HepG2 (cell line): ENCODE data around the gene SHLD3. TPM values are rescaled to one million over a fixed set of nuclear protein-coding genes. Genes with fewer than 3 reads are reported as not detected.

Experiments
- IKZF1 ChIP-seq: fragments of 450-650 bp; IDR thresholded peaks from 2 replicates; pipeline ENCODE4 v1.7.1; 2016
- MTERF4 ChIP-seq: sonication (generic); formaldehyde crosslinking; IDR thresholded peaks from 2 replicates; pipeline ENCODE4 v1.8.0; 2023; ENCODE audit warnings: mild to moderate bottlenecking, missing genetic modification reagents
- MTF1 ChIP-seq: sonication (generic); formaldehyde crosslinking; IDR thresholded peaks from 2 replicates; pipeline ENCODE4 v1.5.0; 2020; ENCODE audit warnings: missing genetic modification reagents
- NR2F2 ChIP-seq: IDR thresholded peaks from 2 replicates; pipeline ENCODE4 v1.6.1; 2012; ENCODE audit warnings: low read depth, inconsistent platforms, borderline replicate concordance
- TFDP1 ChIP-seq: IDR thresholded peaks from 2 replicates; pipeline ENCODE4 v1.6.1; 2016; ENCODE audit warnings: missing compliant biosample characterization, missing genetic modification reagents, borderline replicate concordance
- ZBTB40 ChIP-seq, 2 experiments: fragments of 450-650 bp in 1 of 2; sonication (generic) in 1 of 2; formaldehyde crosslinking in 1 of 2; IDR thresholded peaks; 2 replicates each; pipeline versions ENCODE4 v1.6.1 to v1.8.0; 2016 to 2022; ENCODE audit warnings: antibody characterized with exemption in 1 of 2, mild to moderate bottlenecking in 1 of 2, missing genetic modification reagents in 1 of 2
- ZHX2 ChIP-seq, 2 experiments: sonication (generic) in 1 of 2; formaldehyde crosslinking in 1 of 2; IDR thresholded peaks; 2 replicates each; pipeline versions ENCODE4 v1.6.1 to v1.9.0; 2014 to 2022; ENCODE audit warnings: antibody characterized with exemption in 1 of 2, borderline replicate concordance in 1 of 2, inconsistent platforms in 1 of 2, low read depth in 1 of 2, missing genetic modification reagents in 1 of 2
- ZIK1 ChIP-seq: sonication (generic); formaldehyde crosslinking; IDR thresholded peaks from 2 replicates; pipeline ENCODE4 v1.5.0; 2020; ENCODE audit warnings: mild to moderate bottlenecking, low read depth, missing genetic modification reagents, borderline replicate concordance
- ZNF121 ChIP-seq: sonication (generic); formaldehyde crosslinking; IDR thresholded peaks from 2 replicates; pipeline ENCODE4 v1.5.0; 2020; ENCODE audit warnings: mild to moderate bottlenecking, missing genetic modification reagents
- ZNF136 ChIP-seq: sonication (generic); formaldehyde crosslinking; IDR thresholded peaks from 2 replicates; pipeline ENCODE4 v1.8.1; 2022; ENCODE audit warnings: low read depth, mild to moderate bottlenecking, moderate library complexity, missing genetic modification reagents
- ZNF335 ChIP-seq: sonication (generic); formaldehyde crosslinking; IDR thresholded peaks from 2 replicates; pipeline ENCODE4 v1.4.0; 2020; ENCODE audit warnings: missing genetic modification reagents
- ZNF792 ChIP-seq: IDR thresholded peaks from 2 replicates; pipeline ENCODE4 v1.6.1; 2016
- polyA plus RNA-seq, 8 experiments: library from polyadenylated mRNA; depleted of rRNA in 3 of 8; stranded (reverse) in 7 of 8; unstranded in 1 of 8; fragments of >200 nt; fragmentation: Illumina TruSeq in 4 of 8; extraction: Trizol in 4 of 8; gene quantifications; 2 replicates each; pipeline versions ENCODE4 v1.2.1 to v1.2.3, GENCODE V29; 2011 to 2016; ENCODE audit warnings: low read depth in 4 of 8, missing spikeins in 1 of 8, mixed read lengths in 1 of 8; ENCODE audit not compliant: insufficient read depth in 1 of 8
- total RNA-seq, 5 experiments: library from RNA; depleted of rRNA; stranded (reverse); fragments of >200 nt; fragmentation: Illumina TruSeq; extraction: Trizol; gene quantifications; 2 replicates each; pipeline ENCODE4 v1.2.3, GENCODE V29; 2016; ENCODE audit warnings: low read depth in 1 of 5

SHLD3 gene
- total and polyA plus RNA-seq, 2 of the 13 experiments (the other 11 are each of a cell fraction or from before 2014, with no cell fraction given) = 3.6 to 6.8 TPM

GRCh38 chr5:65624025-65624570 lies 729 bp upstream of the SHLD3 start, which contains the start of gene TRIM23 (continued):
- TF ChIP-seq ZHX2 (IDR thresholded peaks at IDR 0.05; ENCODE audit: low read depth) (no peak), ZHX2 (CRISPR knock-in tag; IDR thresholded peaks at IDR 0.05; ENCODE audit: borderline replicate concordance) (no peak), ZNF121 (CRISPR knock-in tag) (0 out of 2 replicates have a peak, but pooled peaks have one; percentile 9), MTF1 (CRISPR knock-in tag) (no peak), ZNF335 (CRISPR knock-in tag) (no peak), ZNF136 (no peak; the same call in 1 of the 2 replicates), ZNF792 (no peak), TFDP1 (CRISPR knock-in tag) (no peak; the same call in 1 of the 2 replicates), ZBTB40 (IDR thresholded peaks at IDR 0.05) (no peak), ZBTB40 (CRISPR knock-in tag; IDR thresholded peaks at IDR 0.05) (no peak), IKZF1 (no peak), NR2F2 (no peak), ZIK1 (CRISPR knock-in tag) (no peak), MTERF4 (CRISPR knock-in tag) (no peak)
